Activated T-cell treated with anti-CD3 and anti-CD28 coated beads, Interleukin-2, amount 50 U/mL, for 4 hours (primary cell): ENCODE results near the gene ADK. TPM values are rescaled to one million over a fixed set of nuclear protein-coding genes. Genes with fewer than 3 reads are reported as not detected.
"Not testable (repeated sequence)": the region's sequence is repeated elsewhere in the genome, so short reads cannot be mapped to it uniquely, and the experiment has no call there.

Source experiments
- ATAC-seq, 2 donors: fragments of 200-7000 bp; cut with Tn5 transposase; one replicate each; pipeline ENCODE4 v1.10.0; 2021
- DNase-seq: peaks from one replicate; pipeline ENCODE4 v3.0.0-alpha.2; 2020
- H3K27me3 Mint-ChIP-seq: one replicate; pipeline ENCODE4 v1.8.0; 2021; ENCODE audit warnings: low read depth, mixed read lengths
- H3K36me3 Mint-ChIP-seq: one replicate; pipeline ENCODE4 v1.8.0; 2022; ENCODE audit warnings: mixed read lengths; ENCODE audit not compliant: insufficient read depth
- H3K4me1 Mint-ChIP-seq: one replicate; pipeline ENCODE4 v1.8.0; 2021; ENCODE audit warnings: low read depth, mixed read lengths
- H3K4me3 Mint-ChIP-seq: one replicate; pipeline ENCODE4 v1.8.0; 2021; ENCODE audit warnings: mild to moderate bottlenecking, moderate library complexity, mixed read lengths
- H3K9me3 Mint-ChIP-seq: one replicate; pipeline ENCODE4 v1.8.0; 2021; ENCODE audit warnings: mixed read lengths
- total RNA-seq, 3 donors: library from RNA; stranded (reverse); gene quantifications; one replicate each; pipeline ENCODE4 v1.2.1, GENCODE V29; 2021

The ADK gene
- total RNA-seq, 3 donors from 2014 or later = 49.7 to 56.8 (median 56.2) TPM

DNA sequence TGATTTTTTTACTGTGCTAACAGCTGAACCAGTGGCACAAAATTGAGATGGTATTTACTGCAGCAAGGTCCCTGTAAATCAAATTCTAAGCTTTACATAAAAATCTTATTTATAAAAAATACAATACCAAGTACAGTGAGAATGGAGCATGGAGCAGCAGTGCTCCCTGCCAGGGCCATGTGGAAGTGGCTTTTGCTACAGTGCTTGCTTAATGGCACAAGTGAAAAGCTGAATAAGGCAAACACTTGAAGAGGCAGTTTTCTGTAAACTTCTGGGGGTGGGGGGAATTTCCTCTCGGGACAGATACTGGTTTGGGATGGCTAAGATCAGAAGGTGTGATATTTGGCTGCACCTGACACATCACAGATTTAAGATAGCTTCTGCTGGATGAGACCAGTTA is 27.9 kb upstream of the ADK start:
- ATAC-seq (no peak), DNase-seq (no peak)
- no peaks in the 10 kb centered on the region for H3K4me1 Mint-ChIP-seq
- no peak overlapping the region for H3K4me3 Mint-ChIP-seq
- H3K27me3 Mint-ChIP-seq = no peaks in the 10 kb centered on the region
- peaks cover 43% of the 10 kb centered on the region for H3K36me3 Mint-ChIP-seq
- no peaks in the 10 kb centered on the region for H3K9me3 Mint-ChIP-seq

DNA sequence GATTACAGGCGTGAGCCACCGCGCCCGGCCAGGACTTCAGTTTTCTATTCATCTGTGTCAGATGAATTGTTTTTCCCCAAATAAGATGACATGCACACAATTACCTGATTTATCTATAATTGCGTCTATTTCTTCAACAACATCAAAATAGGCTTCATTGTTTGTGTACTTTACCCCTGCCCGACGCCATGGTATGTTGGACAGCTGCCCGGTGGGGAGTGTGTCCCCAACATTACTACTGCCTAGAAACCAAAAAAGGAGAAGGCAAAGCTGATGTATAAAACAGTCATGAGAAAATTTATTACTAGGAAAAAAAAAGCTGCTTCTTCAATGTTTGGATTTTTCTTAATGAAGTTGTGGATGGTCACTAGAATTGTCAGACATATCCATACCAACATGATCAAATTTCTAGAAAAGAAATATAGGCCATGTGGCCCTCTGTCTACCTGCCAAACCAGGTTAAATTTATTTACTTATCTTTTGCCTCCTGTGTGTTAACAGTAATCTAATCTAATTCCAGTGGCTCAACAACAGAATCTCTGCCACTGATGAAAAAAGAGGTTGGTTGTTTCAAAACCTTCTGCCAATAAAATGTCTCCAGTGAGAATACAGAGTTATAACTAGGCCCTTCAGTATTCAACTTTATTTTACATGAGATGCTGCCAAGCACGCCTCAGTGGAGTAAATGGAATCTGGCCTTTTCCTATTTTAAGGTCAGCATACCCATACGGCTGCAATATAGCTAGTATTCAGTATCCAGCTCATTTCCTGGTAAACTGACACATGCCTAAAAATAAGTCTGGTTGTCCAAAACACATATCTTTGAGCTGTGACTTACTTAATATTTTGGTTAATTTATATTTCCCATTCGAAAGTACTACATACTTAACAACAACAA is 16.8 kb upstream of the ADK start:
- Mint-ChIP-seq H3K4me3 (no peak overlapping the region), H3K9me3 (no peaks in the 10 kb centered on the region), H3K36me3 (peaks cover 29% of the 10 kb centered on the region), H3K4me1 (no peaks in the 10 kb centered on the region), H3K27me3 (no peaks in the 10 kb centered on the region)
- ATAC-seq (no peak), DNase-seq (no peak)

DNA sequence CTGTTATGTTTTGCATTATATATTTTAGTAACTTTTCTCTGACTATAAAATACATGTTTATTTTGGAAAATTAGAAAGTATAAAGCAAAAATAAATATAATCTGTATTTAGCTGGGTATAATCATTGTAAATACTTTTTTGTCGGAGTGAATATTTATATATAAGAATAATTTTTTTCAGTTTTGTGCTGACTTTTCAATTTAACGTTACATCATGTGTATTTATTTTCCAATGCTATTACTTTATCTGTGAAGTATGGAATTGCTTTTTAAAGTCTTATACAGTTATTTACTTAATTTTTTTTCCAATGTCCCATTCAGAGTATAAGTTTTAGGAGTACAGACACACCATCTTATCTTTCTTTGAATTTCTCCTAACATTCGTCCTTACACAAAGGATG is 15.6 kb upstream of the ADK start:
- DNase-seq = no peak
- H3K27me3 Mint-ChIP-seq = no peaks in the 10 kb centered on the region
- no peaks in the 10 kb centered on the region for H3K4me1 Mint-ChIP-seq
- H3K4me3 Mint-ChIP-seq = no peak overlapping the region
- peaks cover 25% of the 10 kb centered on the region for H3K36me3 Mint-ChIP-seq
- ATAC-seq = no peak
- H3K9me3 Mint-ChIP-seq = no peaks in the 10 kb centered on the region

DNA sequence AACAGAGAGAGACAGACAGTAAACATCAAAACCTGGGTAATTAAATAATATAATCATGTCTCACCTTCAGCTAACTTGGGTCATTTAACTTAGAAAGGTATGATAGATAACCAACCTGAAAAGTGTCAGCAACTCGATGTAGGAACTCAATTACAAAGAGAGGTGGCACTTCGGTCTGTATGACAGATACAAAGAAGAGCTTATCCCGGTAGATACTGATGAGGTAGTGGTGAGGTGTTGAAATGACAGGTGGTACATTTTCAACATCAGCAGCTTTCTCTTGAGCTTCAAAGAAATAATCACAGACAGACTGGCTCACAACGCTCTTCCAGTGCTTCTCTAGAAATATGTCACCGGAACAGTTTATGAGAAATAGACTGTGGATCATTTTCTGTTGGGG is 13.0 kb upstream of the ADK start:
- DNase-seq = no peak
- no peak overlapping the region for H3K4me3 Mint-ChIP-seq
- no peaks in the 10 kb centered on the region for H3K27me3 Mint-ChIP-seq
- H3K4me1 Mint-ChIP-seq = peaks cover 4% of the 10 kb centered on the region
- peaks cover 24% of the 10 kb centered on the region for H3K36me3 Mint-ChIP-seq
- H3K9me3 Mint-ChIP-seq = no peaks in the 10 kb centered on the region
- no peak for ATAC-seq

DNA sequence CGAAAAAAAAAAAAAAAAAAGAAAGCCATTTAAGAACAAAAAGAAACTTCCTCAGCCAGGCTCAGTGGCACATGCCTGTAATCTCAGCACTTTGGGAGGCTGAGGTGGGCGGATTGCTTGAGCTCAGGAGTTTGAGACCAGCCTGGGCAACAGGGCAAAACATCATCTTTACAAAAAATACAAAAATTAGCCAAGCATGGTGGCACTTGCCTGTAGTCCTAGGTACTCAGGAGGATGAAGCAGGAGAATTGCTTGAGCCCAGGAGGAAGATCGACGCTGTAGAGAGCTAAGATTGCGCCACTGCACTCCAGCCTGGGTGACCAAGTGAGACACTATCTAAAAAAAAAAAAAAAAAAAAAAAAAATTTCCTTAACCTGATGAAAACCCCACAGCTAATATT is 12.4 kb upstream of the ADK start:
- H3K36me3 Mint-ChIP-seq = peaks cover 24% of the 10 kb centered on the region
- H3K27me3 Mint-ChIP-seq, ATAC-seq, DNase-seq, H3K9me3 Mint-ChIP-seq, H3K4me3 Mint-ChIP-seq, H3K4me1 Mint-ChIP-seq: not testable (repeated sequence)

DNA sequence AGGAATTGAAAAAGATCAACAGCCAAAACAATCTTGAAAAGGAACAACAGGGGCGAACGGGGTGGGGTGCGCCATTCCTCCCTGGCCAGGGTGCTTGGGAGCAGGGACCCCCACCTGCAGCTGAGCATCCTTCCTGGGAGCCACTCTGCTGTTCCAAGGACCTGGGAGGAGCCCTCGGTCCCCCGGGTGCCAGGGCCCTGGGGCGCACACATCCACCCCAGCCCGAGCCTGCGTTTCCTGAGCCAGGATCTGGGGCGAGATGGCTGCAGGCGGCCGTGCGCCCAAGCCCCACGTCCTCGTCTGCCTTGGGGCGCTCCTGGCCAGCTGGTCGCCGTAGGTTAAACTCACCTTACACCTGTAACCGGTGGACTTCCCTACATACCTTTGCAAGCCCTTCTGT is 11.0 kb upstream of the ADK start:
- ATAC-seq (no peak), DNase-seq (no peak)
- Mint-ChIP-seq H3K36me3 (peaks cover 17% of the 10 kb centered on the region), H3K4me3 (no peak overlapping the region), H3K9me3 (no peaks in the 10 kb centered on the region), H3K27me3 (no peaks in the 10 kb centered on the region), H3K4me1 (peaks cover 5% of the 10 kb centered on the region)

DNA sequence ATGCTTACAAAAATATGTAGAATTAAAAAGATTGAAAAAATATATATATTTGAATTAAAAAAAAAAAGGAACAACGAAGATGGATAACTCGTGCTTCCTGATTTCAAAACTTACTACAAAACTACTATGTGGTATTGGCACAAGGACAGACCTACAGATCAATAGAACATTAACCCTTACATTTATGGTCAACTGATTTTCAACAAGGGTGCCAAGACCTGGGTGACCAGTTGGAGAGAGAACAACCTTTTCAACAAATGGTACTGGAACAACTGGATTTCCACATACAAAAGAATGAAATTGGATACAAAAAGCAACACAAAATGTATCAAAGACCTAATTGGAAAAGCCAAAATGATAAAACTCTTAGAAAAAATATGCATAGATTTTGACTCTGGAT is 10.5 kb upstream of the ADK start:
- peaks cover 17% of the 10 kb centered on the region for H3K36me3 Mint-ChIP-seq
- no peaks in the 10 kb centered on the region for H3K27me3 Mint-ChIP-seq
- DNase-seq = no peak
- peaks cover 9% of the 10 kb centered on the region for H3K4me1 Mint-ChIP-seq
- H3K4me3 Mint-ChIP-seq = no peak overlapping the region
- no peak for ATAC-seq
- H3K9me3 Mint-ChIP-seq = no peaks in the 10 kb centered on the region

DNA sequence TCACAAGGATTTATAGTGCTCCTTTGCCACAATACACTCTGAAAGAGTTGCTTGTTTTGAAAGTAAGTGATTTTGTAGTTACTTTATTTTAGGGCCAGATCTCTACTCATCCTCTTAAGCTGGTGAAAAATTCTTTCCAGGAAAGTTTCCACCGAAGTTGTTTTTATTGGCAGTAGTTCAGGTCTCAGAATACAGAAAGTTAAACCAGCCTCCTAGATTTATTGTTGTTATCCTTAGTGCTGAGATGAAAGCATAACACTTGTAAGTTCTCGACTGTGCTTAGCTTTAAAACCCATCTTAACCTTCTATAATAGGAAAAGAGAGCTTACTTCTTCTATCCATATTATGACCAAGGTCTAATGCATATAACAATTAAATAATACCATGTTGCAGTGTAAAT is 5.9 kb upstream of the ADK start:
- no peak for ATAC-seq

DNA sequence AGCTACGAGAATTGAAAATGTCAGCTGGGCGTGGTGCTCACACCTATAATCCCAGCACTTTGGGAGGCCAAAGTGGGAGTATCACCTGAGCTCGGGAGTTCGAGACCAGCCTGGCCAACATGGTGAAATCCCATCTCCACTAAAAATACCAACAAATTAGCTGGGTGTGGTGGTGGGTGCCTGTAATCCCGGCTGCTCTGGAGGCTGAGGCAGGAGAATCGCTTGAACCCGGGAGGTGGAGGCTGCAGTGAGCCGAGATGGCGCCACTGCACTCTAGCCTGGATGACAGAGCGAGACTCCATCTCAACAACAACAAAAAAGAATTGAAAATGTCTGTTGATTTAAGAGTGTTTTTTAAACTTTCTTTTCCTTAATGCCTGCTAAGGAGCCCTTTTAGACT is 4.0 kb upstream of the ADK start:
- peaks cover 30% of the 10 kb centered on the region for H3K4me1 Mint-ChIP-seq
- not testable (repeated sequence) for H3K9me3 Mint-ChIP-seq, ATAC-seq, H3K27me3 Mint-ChIP-seq, H3K4me3 Mint-ChIP-seq, DNase-seq
- H3K36me3 Mint-ChIP-seq = peaks cover 13% of the 10 kb centered on the region

More for the DNA sequence above, 5.9 kb upstream of the ADK start:
- peaks cover 32% of the 10 kb centered on the region for H3K4me1 Mint-ChIP-seq
- H3K27me3 Mint-ChIP-seq = no peaks in the 10 kb centered on the region
- DNase-seq = no peak
- peaks cover 13% of the 10 kb centered on the region for H3K36me3 Mint-ChIP-seq
- H3K9me3 Mint-ChIP-seq = no peaks in the 10 kb centered on the region
- H3K4me3 Mint-ChIP-seq = no peak overlapping the region

DNA sequence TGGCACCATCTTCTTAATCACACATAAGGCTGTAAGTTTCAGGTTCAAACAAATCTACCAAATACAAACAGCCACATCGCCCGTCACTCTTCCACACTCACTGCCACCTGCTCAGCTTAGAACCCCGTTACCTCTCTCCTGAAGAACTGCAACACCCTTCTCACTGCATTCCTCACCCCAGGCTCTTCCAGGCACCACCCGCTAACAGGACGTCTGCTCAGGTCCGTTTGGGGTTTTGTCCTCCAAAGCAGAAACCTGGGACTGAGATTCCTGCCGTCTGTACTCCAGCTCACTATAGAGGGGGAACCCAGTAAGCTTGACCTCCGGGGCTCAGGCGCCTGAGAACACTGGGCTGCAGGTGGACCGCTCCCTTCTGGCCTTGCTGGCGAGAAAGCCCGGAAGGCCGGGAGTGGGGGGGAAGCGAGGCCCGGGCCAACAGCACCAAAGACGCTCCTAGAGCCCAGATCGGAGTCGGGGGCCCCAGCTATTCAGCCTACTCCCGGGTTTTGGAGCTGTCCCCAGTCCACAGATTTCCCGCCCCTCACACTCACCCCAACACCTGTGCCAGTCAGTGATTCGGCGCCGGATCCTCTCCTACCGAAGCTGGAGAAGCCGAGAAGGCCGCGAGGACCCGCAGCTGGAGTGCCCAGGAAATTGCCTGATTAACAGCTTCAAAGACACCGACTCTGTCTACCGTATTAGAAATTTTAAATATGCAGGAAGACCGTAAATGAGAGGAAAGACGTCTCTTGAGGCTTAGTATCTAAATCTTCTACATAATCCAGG is 624 bp upstream of the ADK start, which contains the start of gene AP3M1:
Gene AP3M1, minus strand, starts transcription at position 625 of the 786 bp plus-strand sequence. CDS start 12,449 bp downstream, outside the sequence.
- peaks cover 18% of the 10 kb centered on the region for H3K36me3 Mint-ChIP-seq
- DNase-seq = peak; percentile 74
- H3K4me1 Mint-ChIP-seq = peaks cover 45% of the 10 kb centered on the region
- no peak within 1 kb of the TSS for H3K4me3 Mint-ChIP-seq
- H3K9me3 Mint-ChIP-seq = no peaks in the 10 kb centered on the region
- peak; percentile 71 to 74 for ATAC-seq
- no peaks in the 10 kb centered on the region for H3K27me3 Mint-ChIP-seq

DNA sequence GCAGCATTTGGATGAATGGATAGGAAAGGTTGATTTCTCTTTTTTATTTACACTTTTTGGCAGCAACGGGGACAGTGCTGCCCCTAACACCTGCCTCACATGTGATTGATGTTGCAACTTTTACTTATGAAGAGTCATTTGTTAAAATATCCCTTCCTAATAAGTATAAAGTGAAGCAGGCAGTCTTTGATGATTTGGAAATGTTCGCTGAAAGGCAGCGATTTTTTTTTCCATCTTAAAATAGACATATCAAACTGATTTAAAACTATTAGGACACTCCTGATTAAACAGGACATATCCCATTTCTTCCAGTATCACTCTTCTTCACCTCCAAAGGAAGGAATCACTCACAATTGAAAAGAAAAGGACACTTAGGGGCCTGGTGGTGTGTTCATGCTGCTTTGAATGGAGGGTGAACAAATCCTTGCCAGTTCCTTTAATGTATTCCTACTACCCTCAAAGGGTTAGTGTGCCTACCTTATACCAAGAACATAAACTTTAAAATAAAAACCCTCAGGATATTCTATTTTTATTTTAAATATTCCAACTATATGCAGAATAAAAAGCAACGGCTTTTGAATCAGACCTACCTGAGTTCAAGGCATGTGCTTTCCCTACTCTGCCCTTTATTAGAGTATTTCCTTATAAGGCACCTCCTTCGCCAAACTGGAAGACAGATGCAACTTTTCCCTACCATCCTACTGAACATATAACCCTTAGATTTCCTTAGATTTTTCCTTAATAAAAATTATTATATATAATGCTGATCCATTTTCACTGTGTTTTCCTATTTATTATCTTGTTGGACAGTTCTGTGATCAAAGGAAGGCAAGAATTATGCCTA is 1.1 kb downstream of the ADK start:
- Mint-ChIP-seq H3K9me3 (no peaks in the 10 kb centered on the region), H3K36me3 (peaks cover 9% of the 10 kb centered on the region), H3K4me3 (no peak overlapping the region), H3K4me1 (peaks cover 41% of the 10 kb centered on the region), H3K27me3 (no peaks in the 10 kb centered on the region)
- ATAC-seq = no peak
- DNase-seq = no peak

DNA sequence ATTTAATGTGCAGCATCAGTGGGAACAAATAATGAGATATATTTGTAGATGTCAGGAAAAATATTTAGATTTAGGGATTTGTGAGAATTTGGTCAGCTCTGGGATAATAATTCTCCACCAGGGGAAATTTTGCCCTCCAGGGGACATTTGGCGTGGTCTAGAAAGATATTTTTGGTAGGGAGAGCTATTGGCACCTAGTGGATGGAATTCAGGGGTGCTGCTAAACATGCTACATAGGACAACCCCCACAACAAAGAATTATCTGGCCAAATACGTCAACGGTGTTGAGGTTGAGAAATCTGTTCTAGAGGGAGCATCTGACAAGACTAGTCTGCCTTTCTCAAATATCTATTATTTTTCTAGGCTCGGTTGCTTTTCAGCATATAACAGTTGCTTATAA is 2.1 kb downstream of the ADK start:
- DNase-seq (no peak), ATAC-seq (no peak)
- Mint-ChIP-seq H3K27me3 (no peaks in the 10 kb centered on the region), H3K4me1 (peaks cover 35% of the 10 kb centered on the region), H3K36me3 (peaks cover 5% of the 10 kb centered on the region), H3K9me3 (no peaks in the 10 kb centered on the region), H3K4me3 (peak overlapping the region; percentile 8)

DNA sequence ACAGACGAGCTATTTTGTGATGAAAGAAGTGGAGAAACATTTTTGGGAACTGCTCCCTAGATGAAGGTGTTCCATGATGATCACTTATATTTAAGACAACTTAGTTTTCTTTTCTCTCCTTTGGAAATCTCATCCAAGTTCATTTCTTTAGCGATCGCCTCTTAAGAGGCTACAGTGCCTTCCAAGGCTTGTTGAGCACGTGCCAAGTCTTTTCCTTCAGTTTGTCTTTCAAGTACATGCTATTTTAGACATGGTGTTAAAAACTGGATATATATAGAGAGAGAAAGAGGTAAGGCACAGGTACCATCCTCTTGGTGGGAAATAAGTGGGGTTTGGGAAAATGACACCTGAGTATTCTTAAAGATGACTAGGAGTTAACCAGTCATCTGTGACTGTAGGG is 2.7 kb downstream of the ADK start:
- ATAC-seq = no peak
- H3K27me3 Mint-ChIP-seq = no peaks in the 10 kb centered on the region

DNA sequence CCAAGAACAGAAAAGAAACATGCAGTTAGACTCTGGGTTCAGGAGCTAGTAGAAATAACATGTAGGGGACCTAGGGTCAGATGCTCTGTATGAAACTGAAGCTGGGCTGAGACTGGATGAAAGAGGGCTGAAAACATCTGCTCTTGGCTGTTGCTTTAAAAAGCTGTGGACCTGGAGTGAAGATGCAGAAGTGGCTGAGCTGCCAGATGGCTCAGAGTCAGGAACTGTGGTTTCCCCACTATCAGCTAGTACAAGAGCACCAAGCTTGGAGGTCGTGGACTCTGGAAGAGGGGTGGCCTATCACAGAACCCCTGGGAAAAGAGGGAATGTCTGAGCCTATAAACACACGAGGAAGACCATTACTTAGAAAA is 5.9 kb downstream of the ADK start:
- H3K9me3 Mint-ChIP-seq = no peaks in the 10 kb centered on the region
- H3K27me3 Mint-ChIP-seq = no peaks in the 10 kb centered on the region
- peaks cover 28% of the 10 kb centered on the region for H3K4me1 Mint-ChIP-seq
- no peak overlapping the region for H3K4me3 Mint-ChIP-seq
- H3K36me3 Mint-ChIP-seq = peaks cover 9% of the 10 kb centered on the region
- ATAC-seq (no peak), DNase-seq (no peak)

More for the DNA sequence above, 2.7 kb downstream of the ADK start:
- H3K4me1 Mint-ChIP-seq = peaks cover 29% of the 10 kb centered on the region
- peaks cover 5% of the 10 kb centered on the region for H3K36me3 Mint-ChIP-seq
- no peaks in the 10 kb centered on the region for H3K9me3 Mint-ChIP-seq
- no peak for DNase-seq
- H3K4me3 Mint-ChIP-seq = no peak overlapping the region
